ENCODE data around the gene XXYLT1.
"Not testable (repeated sequence)": the region's sequence is repeated elsewhere in the genome, so short reads cannot be mapped to it uniquely, and the experiment has no call there.

Gene XXYLT1

DNA sequence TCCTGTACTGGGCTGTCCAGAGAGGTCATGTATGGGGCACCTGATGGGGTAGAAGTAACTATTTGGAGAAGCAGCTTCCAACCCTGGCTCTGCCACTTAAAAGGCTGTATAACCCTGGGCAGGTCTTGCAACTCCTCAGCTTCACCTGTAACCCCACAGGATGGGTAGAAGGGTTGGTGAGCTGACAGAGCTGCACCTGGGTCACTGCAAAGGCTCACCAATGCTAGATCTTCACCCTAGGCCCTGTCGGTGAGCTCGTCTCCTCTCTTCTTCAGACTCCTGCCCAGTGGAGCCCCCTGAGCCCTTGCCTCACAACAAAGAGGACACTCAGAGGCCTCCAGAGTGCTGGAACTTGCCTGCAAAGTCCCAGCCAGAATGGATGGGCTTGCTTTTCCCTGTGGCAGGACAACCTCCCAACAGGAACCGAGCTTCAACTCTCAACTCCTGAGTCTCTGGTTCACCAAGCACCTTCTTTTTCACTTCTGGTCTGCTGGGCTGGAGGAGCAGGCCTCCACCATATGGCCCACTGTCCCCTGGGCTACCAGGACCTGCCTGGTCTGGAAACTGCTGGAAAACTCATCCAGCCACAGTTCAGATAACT lies 45.9 kb downstream of the XXYLT1 start:
- Mint-ChIP-seq H3K27me3 (ENCODE audit: low read depth, poor library complexity) (peaks cover 4% of the 10 kb centered on the region), H3K4me1 (peaks cover 46% of the 10 kb centered on the region), H3K4me3 (no peak overlapping the region), H3K36me3 (ENCODE audit: low read depth) (peaks cover 33% of the 10 kb centered on the region), H3K27ac (no peak overlapping the region), H3K9me3 (peaks cover under 1% of the 10 kb centered on the region)
- DNase-seq = no peak
- TF ChIP-seq, protein P1, sequence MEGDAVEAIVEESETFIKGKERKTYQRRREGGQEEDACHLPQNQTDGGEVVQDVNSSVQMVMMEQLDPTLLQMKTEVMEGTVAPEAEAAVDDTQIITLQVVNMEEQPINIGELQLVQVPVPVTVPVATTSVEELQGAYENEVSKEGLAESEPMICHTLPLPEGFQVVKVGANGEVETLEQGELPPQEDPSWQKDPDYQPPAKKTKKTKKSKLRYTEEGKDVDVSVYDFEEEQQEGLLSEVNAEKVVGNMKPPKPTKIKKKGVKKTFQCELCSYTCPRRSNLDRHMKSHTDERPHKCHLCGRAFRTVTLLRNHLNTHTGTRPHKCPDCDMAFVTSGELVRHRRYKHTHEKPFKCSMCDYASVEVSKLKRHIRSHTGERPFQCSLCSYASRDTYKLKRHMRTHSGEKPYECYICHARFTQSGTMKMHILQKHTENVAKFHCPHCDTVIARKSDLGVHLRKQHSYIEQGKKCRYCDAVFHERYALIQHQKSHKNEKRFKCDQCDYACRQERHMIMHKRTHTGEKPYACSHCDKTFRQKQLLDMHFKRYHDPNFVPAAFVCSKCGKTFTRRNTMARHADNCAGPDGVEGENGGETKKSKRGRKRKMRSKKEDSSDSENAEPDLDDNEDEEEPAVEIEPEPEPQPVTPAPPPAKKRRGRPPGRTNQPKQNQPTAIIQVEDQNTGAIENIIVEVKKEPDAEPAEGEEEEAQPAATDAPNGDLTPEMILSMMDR (IDR thresholded peaks at IDR 0.05) = no peak

DNA sequence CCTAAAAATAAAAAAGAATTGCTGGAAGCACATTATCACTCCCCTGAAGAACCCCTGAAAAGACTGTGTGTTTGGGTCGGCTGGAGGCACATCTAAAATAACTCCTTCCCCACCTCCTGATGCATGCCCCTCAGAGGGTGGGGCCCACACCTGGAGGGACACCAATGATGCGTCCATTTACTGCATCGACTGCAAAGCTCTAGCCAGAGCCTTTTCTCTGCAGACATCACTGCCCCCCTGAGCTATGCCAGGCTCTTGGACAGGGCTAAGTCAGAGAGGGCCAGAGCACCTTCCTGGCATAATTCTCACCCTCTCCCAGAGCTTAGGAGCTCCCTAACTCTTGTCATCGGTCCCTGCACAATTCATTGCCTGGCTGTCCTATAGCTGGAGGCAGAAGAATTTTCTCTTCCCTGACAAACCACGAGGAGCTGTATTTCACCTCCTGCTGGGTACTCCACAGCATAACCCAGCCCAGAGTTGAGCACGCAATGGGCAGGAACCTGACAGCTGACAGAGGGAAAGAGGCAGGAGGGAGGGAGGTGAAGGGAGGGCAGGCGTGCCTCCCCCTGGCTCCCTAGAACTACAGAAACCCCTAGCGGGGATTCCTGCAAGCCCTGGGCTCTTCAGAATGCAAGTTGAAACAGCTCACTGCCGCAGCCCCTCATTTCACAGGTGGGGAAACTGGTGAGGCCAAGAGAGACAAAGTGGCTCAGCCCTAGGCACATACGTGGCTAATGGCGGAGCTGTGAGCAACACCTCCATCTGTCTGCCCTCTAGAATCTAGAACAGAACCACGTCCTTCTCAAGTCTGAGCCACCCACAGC lies 46.6 kb downstream of the XXYLT1 start:
- Mint-ChIP-seq H3K4me3 (no peak overlapping the region), H3K36me3 (ENCODE audit: low read depth) (peaks cover 37% of the 10 kb centered on the region), H3K27ac (no peak overlapping the region), H3K27me3 (ENCODE audit: low read depth, poor library complexity) (peaks cover 4% of the 10 kb centered on the region), H3K9me3 (peaks cover 2% of the 10 kb centered on the region), H3K4me1 (peaks cover 46% of the 10 kb centered on the region)
- TF ChIP-seq, protein P1 (IDR thresholded peaks at IDR 0.05) = no peak
- no peak for DNase-seq

DNA sequence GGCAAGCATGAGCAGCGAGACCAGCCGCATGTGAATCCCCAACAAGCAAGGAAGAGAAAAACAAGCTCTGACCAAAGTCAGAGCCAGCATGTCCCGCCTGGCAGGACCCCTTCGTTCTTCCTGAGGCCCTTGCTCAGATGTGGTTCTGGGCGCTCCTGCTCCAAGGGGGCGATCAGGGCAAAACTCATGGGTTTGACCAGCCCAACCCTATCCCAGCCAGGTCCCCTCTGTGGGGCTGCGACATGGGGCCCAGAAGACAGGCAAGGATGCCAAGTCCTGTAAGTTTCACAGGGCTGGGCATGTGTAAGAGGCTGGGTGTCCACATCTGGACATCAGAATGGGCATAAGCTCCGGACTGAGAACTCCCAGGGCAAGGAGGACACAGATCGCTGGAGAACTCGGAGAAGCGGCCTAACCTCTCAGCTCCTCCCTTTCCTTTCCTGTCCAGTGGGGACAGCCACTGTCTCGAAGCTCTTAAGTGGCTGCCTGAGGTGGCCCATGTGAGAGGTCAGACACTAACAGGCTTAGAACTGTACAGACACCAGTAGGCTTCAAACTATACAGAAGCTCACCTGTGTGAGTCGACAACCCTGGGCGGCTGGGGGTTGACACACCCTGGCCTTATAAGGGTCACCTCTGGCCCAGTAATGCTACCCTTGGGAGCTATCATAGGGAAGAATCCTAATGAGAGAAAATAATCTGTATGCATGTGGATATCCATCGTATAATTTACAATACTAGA lies 48.9 kb downstream of the XXYLT1 start:
- no peak for DNase-seq
- Mint-ChIP-seq H3K4me1 (peaks cover 34% of the 10 kb centered on the region), H3K27me3 (ENCODE audit: low read depth, poor library complexity) (no peaks in the 10 kb centered on the region), H3K27ac (peak overlapping the region; percentile 82), H3K4me3 (no peak overlapping the region), H3K36me3 (ENCODE audit: low read depth) (peaks cover 39% of the 10 kb centered on the region), H3K9me3 (peaks cover 6% of the 10 kb centered on the region)
- TF ChIP-seq, protein P1 (IDR thresholded peaks at IDR 0.05) = no peak

DNA sequence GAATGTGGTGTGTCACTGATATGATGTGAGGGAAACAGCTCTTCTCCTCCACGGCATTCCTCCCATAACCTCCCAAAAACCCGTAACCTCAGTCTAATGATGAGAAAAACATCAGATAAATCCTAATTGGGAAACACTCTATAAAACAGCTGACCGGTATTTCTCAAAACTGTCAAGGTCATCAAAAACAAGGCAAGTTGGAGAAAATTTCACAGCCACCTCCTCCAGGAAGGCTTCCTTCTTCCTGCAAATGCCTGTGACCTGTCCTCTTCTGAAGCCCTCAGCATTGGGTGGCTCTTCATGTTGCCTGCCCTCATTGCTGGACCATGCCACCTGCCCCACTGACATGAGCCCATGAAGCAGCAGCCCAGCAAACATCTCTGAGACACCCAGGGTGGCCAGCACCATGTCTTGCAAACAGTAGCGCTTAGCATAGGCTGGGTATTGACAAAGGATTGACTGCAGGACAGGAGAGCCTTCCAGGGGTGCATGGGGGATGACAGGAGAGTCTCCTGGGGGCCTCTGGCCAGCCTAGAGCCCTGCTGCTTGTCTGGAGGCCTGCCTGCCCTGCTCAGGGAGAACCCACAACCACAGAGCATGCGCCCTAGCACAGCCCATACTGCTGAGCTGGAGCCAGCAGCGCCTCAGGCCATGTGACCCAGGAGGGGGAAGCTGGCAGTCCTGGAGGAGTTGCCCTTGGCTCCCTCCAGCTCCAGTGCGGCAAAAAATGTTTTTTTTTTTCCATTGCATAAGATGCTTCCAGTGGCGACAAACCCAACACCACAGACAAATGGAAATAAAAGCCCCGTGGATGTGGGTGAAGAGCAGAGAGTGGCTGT lies 49.7 kb downstream of the XXYLT1 start:
- DNase-seq = no peak
- Mint-ChIP-seq H3K9me3 (peaks cover 6% of the 10 kb centered on the region), H3K4me3 (no peak overlapping the region), H3K27me3 (ENCODE audit: low read depth, poor library complexity) (no peaks in the 10 kb centered on the region), H3K27ac (peak overlapping the region; percentile 34), H3K4me1 (peaks cover 27% of the 10 kb centered on the region), H3K36me3 (ENCODE audit: low read depth) (peaks cover 30% of the 10 kb centered on the region)
- TF ChIP-seq, protein P1 (IDR thresholded peaks at IDR 0.05) = no peak

DNA sequence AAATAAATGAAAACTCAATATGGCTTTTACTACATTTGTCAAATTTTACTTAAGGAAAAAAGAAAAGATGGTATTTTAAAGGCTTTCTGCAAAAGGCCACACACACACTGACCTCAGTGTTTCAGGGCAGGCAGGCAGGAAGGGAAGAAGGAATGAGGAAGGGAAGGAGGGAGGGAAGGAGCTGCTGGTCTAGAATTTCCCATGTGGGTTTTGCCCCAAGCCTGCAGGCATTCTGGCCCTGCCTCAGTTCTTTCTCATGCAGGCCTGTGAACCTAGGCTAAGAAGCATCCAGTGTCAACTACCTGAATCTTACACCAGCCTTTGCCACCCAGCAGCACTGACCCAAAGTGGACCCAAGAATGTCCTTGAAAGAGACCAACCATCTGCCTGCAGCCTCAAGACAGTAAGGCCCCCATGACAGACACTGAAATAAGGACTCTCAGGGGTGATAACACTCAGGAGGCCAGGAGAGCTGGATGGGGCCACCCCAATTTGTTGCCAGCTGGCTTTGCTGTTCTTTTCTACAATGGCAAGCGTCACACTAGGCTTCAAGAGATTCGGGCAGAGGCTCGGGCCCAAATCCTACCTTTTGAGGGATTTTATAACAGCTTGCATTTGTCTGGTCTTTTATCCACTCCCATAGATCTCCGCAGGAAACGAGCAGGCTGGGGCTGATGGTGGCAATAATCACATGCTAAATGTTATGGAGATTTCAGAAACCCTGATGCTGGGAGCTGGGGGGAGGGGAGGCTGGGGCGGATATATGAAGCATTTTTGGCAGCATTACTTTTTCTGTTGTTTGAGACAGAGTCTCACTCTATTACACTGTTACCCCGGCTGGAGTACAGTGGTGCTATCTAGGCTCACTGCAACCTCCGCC lies 51.4 kb downstream of the XXYLT1 start:
- peaks cover 27% of the 10 kb centered on the region for H3K4me1 Mint-ChIP-seq
- peaks cover 12% of the 10 kb centered on the region for H3K9me3 Mint-ChIP-seq
- no peaks in the 10 kb centered on the region for H3K27me3 Mint-ChIP-seq (ENCODE audit: low read depth, poor library complexity)
- H3K4me3 Mint-ChIP-seq = no peak overlapping the region
- DNase-seq = no peak
- H3K36me3 Mint-ChIP-seq (ENCODE audit: low read depth) = peaks cover 21% of the 10 kb centered on the region
- no peak overlapping the region for H3K27ac Mint-ChIP-seq
- TF ChIP-seq, protein P1 (IDR thresholded peaks at IDR 0.05) = no peak

DNA sequence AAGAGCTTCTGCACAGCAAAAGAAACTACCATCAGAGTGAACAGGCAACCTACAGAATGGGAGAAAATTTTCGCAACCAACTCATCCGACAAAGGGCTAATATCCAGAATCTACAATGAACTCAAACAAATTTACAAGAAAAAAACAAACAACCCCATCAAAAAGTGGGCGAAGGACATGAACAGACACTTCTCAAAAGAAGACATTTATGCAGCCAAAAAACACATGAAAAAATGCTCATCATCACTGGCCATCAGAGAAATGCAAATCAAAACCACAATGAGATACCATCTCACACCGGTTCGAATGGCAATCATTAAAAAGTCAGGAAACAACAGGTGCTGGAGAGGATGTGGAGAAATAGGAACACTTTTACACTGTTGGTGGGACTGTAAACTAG lies 52.6 kb downstream of the XXYLT1 start:
- not testable (repeated sequence) for H3K4me3 Mint-ChIP-seq; H3K27ac Mint-ChIP-seq; H3K27me3 Mint-ChIP-seq (ENCODE audit: low read depth, poor library complexity); DNase-seq
- peaks cover 17% of the 10 kb centered on the region for H3K9me3 Mint-ChIP-seq
- H3K36me3 Mint-ChIP-seq (ENCODE audit: low read depth) = peaks cover 21% of the 10 kb centered on the region
- H3K4me1 Mint-ChIP-seq = peaks cover 28% of the 10 kb centered on the region

DNA sequence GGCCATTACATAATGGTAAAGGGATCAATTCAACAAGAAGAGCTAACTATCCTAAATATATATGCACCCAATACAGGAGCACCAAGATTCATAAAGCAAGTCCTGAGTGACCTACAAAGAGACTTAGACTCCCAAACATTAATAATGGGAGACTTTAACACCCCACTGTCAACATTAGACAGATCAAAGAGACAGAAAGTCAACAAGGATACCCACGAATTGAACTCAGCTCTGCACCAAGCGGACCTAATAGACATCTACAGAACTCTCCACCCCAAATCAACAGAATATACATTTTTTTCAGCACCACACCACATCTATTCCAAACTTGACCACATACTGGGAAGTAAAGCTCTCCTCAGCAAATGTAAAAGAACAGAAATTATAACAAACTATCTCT lies 55.4 kb downstream of the XXYLT1 start:
- DNase-seq; H3K4me3 Mint-ChIP-seq; H3K27ac Mint-ChIP-seq; H3K27me3 Mint-ChIP-seq (ENCODE audit: low read depth, poor library complexity): not testable (repeated sequence)
- Mint-ChIP-seq H3K36me3 (ENCODE audit: low read depth) (peaks cover 26% of the 10 kb centered on the region), H3K4me1 (peaks cover 11% of the 10 kb centered on the region), H3K9me3 (peaks cover 27% of the 10 kb centered on the region)

Measured in nephron progenitor cell (in vitro differentiated cells).